Measurements from ENCODE around the gene SCNN1B. TPM values are rescaled to one million over a fixed set of nuclear protein-coding genes. Genes with fewer than 3 reads are reported as not detected.

The SCNN1B gene
- total RNA-seq, 1 experiment from 2014 or later, result not detected

DNA sequence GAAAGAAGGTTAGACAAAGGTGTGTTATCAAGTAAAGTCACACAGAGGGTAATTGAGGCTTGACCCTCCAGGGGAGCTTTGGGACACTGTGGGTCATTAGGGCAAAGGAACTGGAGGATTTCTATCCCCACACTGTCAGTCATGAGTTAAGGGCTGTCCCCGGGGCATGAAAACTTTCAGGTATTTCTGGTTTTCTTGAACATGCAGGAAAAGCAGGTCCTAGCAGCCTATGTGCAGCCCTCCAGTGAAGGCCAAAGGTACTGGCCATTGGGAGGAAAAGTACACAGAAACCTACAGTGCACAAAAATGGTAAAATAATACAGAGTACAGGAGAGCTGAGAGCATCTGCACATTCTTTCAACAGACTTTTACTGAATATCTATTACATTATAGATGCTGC, 44.4 kb upstream of the SCNN1B start:
- Mint-ChIP-seq H3K27me3 (ENCODE audit: insufficient read depth, unreplicated experiment) (peaks cover 6% of the 10 kb centered on the region), H3K27ac (ENCODE audit: unreplicated experiment) (no peak overlapping the region), H3K4me1 (ENCODE audit: low read depth, unreplicated experiment) (peaks cover 19% of the 10 kb centered on the region), H3K4me3 (ENCODE audit: unreplicated experiment) (no peak overlapping the region), H3K36me3 (ENCODE audit: insufficient read depth, unreplicated experiment) (no peaks in the 10 kb centered on the region), H3K9me3 (ENCODE audit: unreplicated experiment) (no peaks in the 10 kb centered on the region)
- TF ChIP-seq CTCF (IDR thresholded peaks at IDR 0.05; ENCODE audit: insufficient read depth in 1 of 2, low read depth in 1 of 2, low read length in 1 of 2, severe bottlenecking in 1 of 2, unreplicated experiment in 1 of 2), result no peak
- H3K9me3 ChIP-seq, result no peaks in the 10 kb centered on the region
- ChIA-PET POLR2A (no interaction called here), CTCF (no interaction called here)
- no peaks in the 10 kb centered on the region for H3K27me3 ChIP-seq (replicated peaks; ENCODE audit: control insufficient read depth, insufficient read depth, low read length)
- no peak overlapping the region for H3K4me3 ChIP-seq (ENCODE audit: low read depth, low read length)
- no peaks in the 10 kb centered on the region for H3K4me1 ChIP-seq
- peak; percentile 62 to 70 for DNase-seq
- H3K36me3 ChIP-seq (ENCODE audit: control insufficient read depth, insufficient read depth, low read length), result no peaks in the 10 kb centered on the region
- BruUV-seq (replicated peaks), result no TSS peak
- intact Hi-C loops (cut with micrococcal nuclease; ENCODE audit: unreplicated experiment), result no loop called here

GRCh38 chr16:23258919-23259237, 43.2 kb upstream of the SCNN1B start:
- no peak for TF ChIP-seq CTCF (IDR thresholded peaks at IDR 0.05; ENCODE audit: insufficient read depth in 1 of 2, low read depth in 1 of 2, low read length in 1 of 2, severe bottlenecking in 1 of 2, unreplicated experiment in 1 of 2)
- Mint-ChIP-seq H3K27me3 (ENCODE audit: insufficient read depth, unreplicated experiment) (peaks cover 6% of the 10 kb centered on the region), H3K4me3 (ENCODE audit: unreplicated experiment) (no peak overlapping the region), H3K4me1 (ENCODE audit: low read depth, unreplicated experiment) (peaks cover 19% of the 10 kb centered on the region), H3K9me3 (ENCODE audit: unreplicated experiment) (no peaks in the 10 kb centered on the region), H3K27ac (ENCODE audit: unreplicated experiment) (no peak overlapping the region), H3K36me3 (ENCODE audit: insufficient read depth, unreplicated experiment) (no peaks in the 10 kb centered on the region)
- no peaks in the 10 kb centered on the region for H3K4me1 ChIP-seq
- no peak overlapping the region for H3K4me3 ChIP-seq (ENCODE audit: low read depth, low read length)
- ChIA-PET CTCF (no interaction called here), POLR2A (no interaction called here)
- DNase-seq, result no peak
- intact Hi-C loops (cut with micrococcal nuclease; ENCODE audit: unreplicated experiment), result no loop called here
- no peaks in the 10 kb centered on the region for H3K36me3 ChIP-seq (ENCODE audit: control insufficient read depth, insufficient read depth, low read length)
- BruUV-seq (replicated peaks), result no TSS peak
- H3K9me3 ChIP-seq, result no peaks in the 10 kb centered on the region
- H3K27me3 ChIP-seq (replicated peaks; ENCODE audit: control insufficient read depth, insufficient read depth, low read length), result no peaks in the 10 kb centered on the region

GRCh38 chr16:23267647-23268046, 34.5 kb upstream of the SCNN1B start:
- Histone ChIP-seq H3K9me3 (no peaks in the 10 kb centered on the region), H3K4me3 (ENCODE audit: low read depth, low read length) (no peak overlapping the region), H3K4me1 (no peaks in the 10 kb centered on the region), H3K27me3 (replicated peaks; ENCODE audit: control insufficient read depth, insufficient read depth, low read length) (no peaks in the 10 kb centered on the region), H3K36me3 (ENCODE audit: control insufficient read depth, insufficient read depth, low read length) (no peaks in the 10 kb centered on the region)
- DNase-seq, result no peak
- Mint-ChIP-seq H3K27ac (ENCODE audit: unreplicated experiment) (no peak overlapping the region), H3K4me1 (ENCODE audit: low read depth, unreplicated experiment) (no peaks in the 10 kb centered on the region), H3K27me3 (ENCODE audit: insufficient read depth, unreplicated experiment) (no peaks in the 10 kb centered on the region), H3K9me3 (ENCODE audit: unreplicated experiment) (no peaks in the 10 kb centered on the region), H3K36me3 (ENCODE audit: insufficient read depth, unreplicated experiment) (peaks cover 5% of the 10 kb centered on the region), H3K4me3 (ENCODE audit: unreplicated experiment) (no peak overlapping the region)
- ChIA-PET POLR2A (no interaction called here), CTCF (interaction anchor here (0.6 kb wide), 1 partner anchor 59 kb away, joined by 6 read pairs; no protein-coding TSS in a partner anchor)
- no peak for TF ChIP-seq CTCF (IDR thresholded peaks at IDR 0.05; ENCODE audit: insufficient read depth in 1 of 2, low read depth in 1 of 2, low read length in 1 of 2, severe bottlenecking in 1 of 2, unreplicated experiment in 1 of 2)
- no TSS peak for BruUV-seq (replicated peaks)
- intact Hi-C loops (cut with micrococcal nuclease; ENCODE audit: unreplicated experiment), result no loop called here
